Adrenal gland (tissue), 5 donors: Measurements from ENCODE around the gene RAF1.

Experiments used
- POLR2A ChIP-seq, 2 donors: fragments of 450-650 bp; IDR thresholded peaks; one replicate each; pipeline ENCODE4 v1.6.1; 2017; ENCODE audit warnings: antibody characterized with exemption in 2 of 2, mild to moderate bottlenecking in 2 of 2, moderate library complexity in 1 of 2
- TF ChIP-seq, protein P1 (sequence below), 6 experiments: fragments of 450-650 bp in 4 of 6; fragments of 200-600 bp in 2 of 6; sonication (generic) in 1 of 6; IDR thresholded peaks; 1 replicate in 5 of 6; 2 replicates in 1 of 6; pipeline versions ENCODE4 v1.5.1 to v1.8.0; 2016 to 2021; ENCODE audit warnings: antibody characterized with exemption in 6 of 6, mild to moderate bottlenecking in 2 of 6, moderate library complexity in 1 of 6
- donor health status: DM: no; HTN: no; CAD: no.

DNA sequence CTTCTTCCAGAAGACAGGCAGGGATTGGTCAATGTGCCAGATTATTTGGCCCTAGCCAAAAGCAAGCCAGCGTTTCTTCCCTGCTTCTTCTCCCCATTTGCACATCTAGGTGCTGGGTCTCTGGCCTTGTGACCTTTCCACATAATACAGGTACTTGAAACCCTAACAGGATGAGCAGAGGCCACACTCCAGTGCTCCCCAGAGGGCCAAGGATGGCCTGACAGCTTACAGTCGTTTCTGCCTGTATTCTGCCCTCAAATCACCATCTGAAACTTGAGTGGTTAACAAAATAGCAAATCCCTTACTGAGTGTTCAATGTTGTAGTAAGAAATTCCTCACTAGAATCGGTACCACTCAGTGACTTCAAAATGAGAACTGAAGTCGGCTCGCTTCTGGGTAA, 77.9 kb downstream of the RAF1 start:
- TF ChIP-seq, protein P1, sequence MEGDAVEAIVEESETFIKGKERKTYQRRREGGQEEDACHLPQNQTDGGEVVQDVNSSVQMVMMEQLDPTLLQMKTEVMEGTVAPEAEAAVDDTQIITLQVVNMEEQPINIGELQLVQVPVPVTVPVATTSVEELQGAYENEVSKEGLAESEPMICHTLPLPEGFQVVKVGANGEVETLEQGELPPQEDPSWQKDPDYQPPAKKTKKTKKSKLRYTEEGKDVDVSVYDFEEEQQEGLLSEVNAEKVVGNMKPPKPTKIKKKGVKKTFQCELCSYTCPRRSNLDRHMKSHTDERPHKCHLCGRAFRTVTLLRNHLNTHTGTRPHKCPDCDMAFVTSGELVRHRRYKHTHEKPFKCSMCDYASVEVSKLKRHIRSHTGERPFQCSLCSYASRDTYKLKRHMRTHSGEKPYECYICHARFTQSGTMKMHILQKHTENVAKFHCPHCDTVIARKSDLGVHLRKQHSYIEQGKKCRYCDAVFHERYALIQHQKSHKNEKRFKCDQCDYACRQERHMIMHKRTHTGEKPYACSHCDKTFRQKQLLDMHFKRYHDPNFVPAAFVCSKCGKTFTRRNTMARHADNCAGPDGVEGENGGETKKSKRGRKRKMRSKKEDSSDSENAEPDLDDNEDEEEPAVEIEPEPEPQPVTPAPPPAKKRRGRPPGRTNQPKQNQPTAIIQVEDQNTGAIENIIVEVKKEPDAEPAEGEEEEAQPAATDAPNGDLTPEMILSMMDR (IDR thresholded peaks at IDR 0.05): no peak
- no peak for TF ChIP-seq POLR2A (IDR thresholded peaks at IDR 0.05)
